Heart left ventricle (tissue), 13 donors: ENCODE data around the gene GABPB1.

ENCODE experiments used
- POLR2A ChIP-seq, 2 donors: fragments of 450-650 bp; IDR thresholded peaks; one replicate each; pipeline ENCODE4 v1.6.1; 2017; ENCODE audit warnings: antibody characterized with exemption in 2 of 2, mild to moderate bottlenecking in 2 of 2, moderate library complexity in 2 of 2
- TF ChIP-seq, protein P1 (sequence below), 12 donors: fragments of 200-600 bp; sonication (generic) in 4 of 12; IDR thresholded peaks; one replicate each; pipeline versions ENCODE4 v1.5.0 to v1.8.0; 2018 to 2022; ENCODE audit warnings: antibody characterized with exemption in 12 of 12, mild to moderate bottlenecking in 5 of 12
- donor health status: ischemic (EF 13 %, LVEDD 7.1; RV severe dilation, severe dysfunction).
- donor health status: DM: no; HTN: yes; CAD: no.
- donor health status: DM: no; HTN: no; CAD: no.
- donor health status: ischemic (EF 25% LVEDD 6.9; RV normal size, moderate dysfunction).
- donor health status: ischemic (EF 25% LVEDD 5.7; RV mildly dilated, moderate dysfunction).
- donor health status: ischemic (EF 35%, LVEDD 5.7; RV mildly dilated, moderate dysfunction).
- donor health status: nonischemic (EF 11% LVEDD 7.7; RV severe dilation, severe dysfunction).
- donor health status: DM: yes; HTN: yes; CAD: no.
- donor health status: PGD.
- donor health status: ischemic (EF 29% LVEDD 5.4; RV normal size, mild dysfunction).
- donor health status: nonischemic (EF 23%, LVEDD 6.1; RV moderate dilation, normal function).

DNA sequence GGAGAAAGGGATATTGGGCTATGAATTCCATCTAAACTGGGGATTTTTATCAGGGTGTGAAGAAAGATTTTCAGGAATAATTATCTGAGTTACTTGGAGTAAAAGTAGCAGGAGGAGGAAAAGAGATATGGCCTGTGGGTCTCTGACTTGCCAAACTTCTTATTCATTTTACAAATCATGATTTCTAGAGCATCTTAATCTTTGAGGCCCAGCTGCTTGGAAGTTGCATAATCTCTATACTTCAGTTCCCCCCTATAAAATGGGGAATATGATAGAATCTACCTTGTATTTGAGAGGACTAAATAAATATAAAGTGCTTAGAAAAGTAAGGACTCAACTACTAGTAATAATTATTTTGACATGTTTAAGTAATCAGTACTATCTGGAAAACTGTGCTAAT, 11.0 kb upstream of the GABPB1 start:
- TF ChIP-seq, protein P1, sequence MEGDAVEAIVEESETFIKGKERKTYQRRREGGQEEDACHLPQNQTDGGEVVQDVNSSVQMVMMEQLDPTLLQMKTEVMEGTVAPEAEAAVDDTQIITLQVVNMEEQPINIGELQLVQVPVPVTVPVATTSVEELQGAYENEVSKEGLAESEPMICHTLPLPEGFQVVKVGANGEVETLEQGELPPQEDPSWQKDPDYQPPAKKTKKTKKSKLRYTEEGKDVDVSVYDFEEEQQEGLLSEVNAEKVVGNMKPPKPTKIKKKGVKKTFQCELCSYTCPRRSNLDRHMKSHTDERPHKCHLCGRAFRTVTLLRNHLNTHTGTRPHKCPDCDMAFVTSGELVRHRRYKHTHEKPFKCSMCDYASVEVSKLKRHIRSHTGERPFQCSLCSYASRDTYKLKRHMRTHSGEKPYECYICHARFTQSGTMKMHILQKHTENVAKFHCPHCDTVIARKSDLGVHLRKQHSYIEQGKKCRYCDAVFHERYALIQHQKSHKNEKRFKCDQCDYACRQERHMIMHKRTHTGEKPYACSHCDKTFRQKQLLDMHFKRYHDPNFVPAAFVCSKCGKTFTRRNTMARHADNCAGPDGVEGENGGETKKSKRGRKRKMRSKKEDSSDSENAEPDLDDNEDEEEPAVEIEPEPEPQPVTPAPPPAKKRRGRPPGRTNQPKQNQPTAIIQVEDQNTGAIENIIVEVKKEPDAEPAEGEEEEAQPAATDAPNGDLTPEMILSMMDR (IDR thresholded peaks at IDR 0.05) = no peak
- TF ChIP-seq POLR2A (IDR thresholded peaks at IDR 0.05) = no peak
